ENCODE data around the gene COMP.

The COMP gene

GRCh38 chr19:18803550-18804138 lies 12.5 kb upstream of the COMP start:
- no peak for DNase-seq

- no peak for DNase-seq
Measured at GRCh38 chr19:18802354-18802753, 11.2 kb upstream of the COMP start.

GRCh38 chr19:18800636-18801035 lies 9.5 kb upstream of the COMP start:
- DNase-seq, result no peak

- DNase-seq, result no peak
Measured at GRCh38 chr19:18800079-18800478, 9.0 kb upstream of the COMP start.

GRCh38 chr19:18799389-18799970 lies 8.4 kb upstream of the COMP start:
- DNase-seq, result no peak

- no peak for DNase-seq
Measured at GRCh38 chr19:18798384-18799352, 7.6 kb upstream of the COMP start.

GRCh38 chr19:18796239-18796638 lies 5.1 kb upstream of the COMP start:
- no peak for DNase-seq

- DNase-seq, result no peak
Measured at GRCh38 chr19:18795540-18795939, 4.4 kb upstream of the COMP start.

GRCh38 chr19:18794692-18795091 lies 3.6 kb upstream of the COMP start:
- DNase-seq, result no peak

GRCh38 chr19:18794029-18794313 lies 2.9 kb upstream of the COMP start:
- no peak for DNase-seq

GRCh38 chr19:18793144-18794028 lies 2.3 kb upstream of the COMP start:
- no peak for DNase-seq

GRCh38 chr19:18792661-18793060 lies 1.6 kb upstream of the COMP start:
- no peak for DNase-seq

GRCh38 chr19:18791315-18791678 lies 192 bp upstream of the COMP start:
- DNase-seq, result no peak

GRCh38 chr19:18789883-18790565 lies 1.1 kb downstream of the COMP start:
- peak; percentile 38 to 54 for DNase-seq

- DNase-seq, result no peak
Measured at GRCh38 chr19:18789422-18789869, 1.7 kb downstream of the COMP start.

GRCh38 chr19:18788529-18789421 lies 2.3 kb downstream of the COMP start:
- DNase-seq, result peak in 1 of 2 experiments; percentile 34

GRCh38 chr19:18785179-18786124 lies 5.7 kb downstream of the COMP start:
- DNase-seq, result peak; percentile 85 to 86

- DNase-seq, result no peak
Measured at GRCh38 chr19:18784786-18785120, 6.4 kb downstream of the COMP start.

- no peak for DNase-seq
Measured at GRCh38 chr19:18783958-18784785, 6.9 kb downstream of the COMP start.

Data from activated T-cell treated with anti-CD3 and anti-CD28 coated beads, Interleukin-2, amount 50 U/mL, for 48 hours (primary cell).